GM18505 (cell line): ENCODE measurements around the gene STUM.

Source experiments
- ATAC-seq: cut with Tn5 transposase; IDR thresholded peaks from one replicate; pipeline ENCODE4 v1.9.1; 2021; ENCODE audit not compliant: unreplicated experiment
- POLR2A ChIP-seq: IDR thresholded peaks from 4 replicates; pipeline ENCODE4 v1.6.1; 2011; ENCODE audit warnings: borderline replicate concordance; ENCODE audit not compliant: insufficient read depth, insufficient read length; ENCODE audit errors: extremely low read depth

Gene STUM

GRCh38 chr1:226646870-226647449, 98.4 kb downstream of the STUM start:
- no peak for ATAC-seq

GRCh38 chr1:226647719-226648118, 99.2 kb downstream of the STUM start:
- TF ChIP-seq POLR2A = no peak
- ATAC-seq = no peak

More at GRCh38 chr1:226646870-226647449, 98.4 kb downstream of the STUM start:
- TF ChIP-seq POLR2A = no peak

- no peak for TF ChIP-seq POLR2A
- ATAC-seq = no peak
Observed at GRCh38 chr1:226648421-226648820, 99.9 kb downstream of the STUM start.

- no peak for TF ChIP-seq POLR2A
- no peak for ATAC-seq
Observed at GRCh38 chr1:226649244-226649643, 100.7 kb downstream of the STUM start.

- no peak for ATAC-seq
- no peak for TF ChIP-seq POLR2A
Observed at GRCh38 chr1:226649780-226650179, 101.2 kb downstream of the STUM start.

- ATAC-seq = no peak
- TF ChIP-seq POLR2A = no peak
Observed at GRCh38 chr1:226650236-226650841, 101.8 kb downstream of the STUM start.

- ATAC-seq = no peak
- no peak for TF ChIP-seq POLR2A
Observed at GRCh38 chr1:226651041-226651731, 102.6 kb downstream of the STUM start.

GRCh38 chr1:226651732-226652105, 103.2 kb downstream of the STUM start:
- no peak for ATAC-seq
- no peak for TF ChIP-seq POLR2A

- TF ChIP-seq POLR2A = no peak
- no peak for ATAC-seq
Observed at GRCh38 chr1:226652613-226653012, 104.0 kb downstream of the STUM start.

GRCh38 chr1:226653311-226653921, 104.9 kb downstream of the STUM start:
- TF ChIP-seq POLR2A = no peak
- peak; percentile 68 for ATAC-seq

GRCh38 chr1:226654046-226654667, 105.6 kb downstream of the STUM start:
- ATAC-seq = no peak
- no peak for TF ChIP-seq POLR2A

- no peak for TF ChIP-seq POLR2A
- no peak for ATAC-seq
Observed at GRCh38 chr1:226654668-226655055, 106.1 kb downstream of the STUM start.

- no peak for ATAC-seq
- TF ChIP-seq POLR2A = no peak
Observed at GRCh38 chr1:226655251-226656163, 106.9 kb downstream of the STUM start.

GRCh38 chr1:226656201-226656600, 107.6 kb downstream of the STUM start:
- TF ChIP-seq POLR2A = no peak
- no peak for ATAC-seq
